ENCODE measurements around the gene ADAMTSL1. TPM values are rescaled to one million over a fixed set of nuclear protein-coding genes. Genes with fewer than 3 reads are reported as not detected.

Gene ADAMTSL1
- total and polyA plus RNA-seq, 2 of the 8 experiments (the other 6 are each of a cell fraction or from before 2014, with no cell fraction given): 0.84 to 1.1 TPM

GRCh38 chr9:18531136-18532065 lies 57.4 kb downstream of the ADAMTSL1 start (continued):
- TF ChIP-seq CHD7 (IDR thresholded peaks at IDR 0.05; ENCODE audit: insufficient replicate concordance, low read length): no peak

Measured in H1 (cell line).